D721Med (cell line): ENCODE measurements around the gene IRF3.
"Not testable (repeated sequence)": the region's sequence is repeated elsewhere in the genome, so short reads cannot be mapped to it uniquely, and the experiment has no call there.

Source experiments
- DNase-seq: peaks from one replicate; pipeline ENCODE4 v3.0.0; 2011; ENCODE audit warnings: low spot score; ENCODE audit not compliant: insufficient read length
- FAIRE-seq: peaks from 2 replicates; lab custom pipeline; 2011; peaks lifted over from hg19 to GRCh38; lab: Jason Lieb, UNC
- CTCF ChIP-seq: IDR thresholded peaks from 2 replicates; pipeline ENCODE4 v1.5.1; 2012; ENCODE audit warnings: mild to moderate bottlenecking, control low read depth; ENCODE audit not compliant: insufficient read depth; ENCODE audit errors: missing control alignments

Gene IRF3

GRCh38 chr19:49626226-49626625 lies 39.4 kb downstream of the IRF3 start:
- no peak for FAIRE-seq
- DNase-seq: no peak
- no peak for TF ChIP-seq CTCF

GRCh38 chr19:49624967-49625910 lies 40.4 kb downstream of the IRF3 start:
- FAIRE-seq: no peak
- TF ChIP-seq CTCF: no peak
- no peak for DNase-seq

GRCh38 chr19:49617860-49618259 lies 47.8 kb downstream of the IRF3 start:
- FAIRE-seq, DNase-seq: not testable (repeated sequence)

- FAIRE-seq (no peak), DNase-seq (no peak)
- no peak for TF ChIP-seq CTCF
These were observed 48.7 kb downstream of the IRF3 start for GRCh38 chr19:49616945-49617344.

GRCh38 chr19:49616532-49616931 lies 49.1 kb downstream of the IRF3 start:
- no peak for TF ChIP-seq CTCF
- no peak for DNase-seq
- FAIRE-seq: no peak

GRCh38 chr19:49615861-49616260 lies 49.8 kb downstream of the IRF3 start:
- no peak for FAIRE-seq
- DNase-seq: no peak
- no peak for TF ChIP-seq CTCF

GRCh38 chr19:49614096-49614833 lies 51.4 kb downstream of the IRF3 start:
- DNase-seq (no peak), FAIRE-seq (no peak)
- no peak for TF ChIP-seq CTCF
